CD14-positive monocyte (primary cell): Measurements from ENCODE around the gene GPBP1L1. TPM values are rescaled to one million over a fixed set of nuclear protein-coding genes. Genes with fewer than 3 reads are reported as not detected.

Source experiments
- DNase-seq, 3 donors: peaks; one replicate each; pipeline ENCODE4 v3.0.0-alpha.2; 2011 to 2022
- H2AFZ ChIP-seq: 2 replicates; pipeline ENCODE4 v1.6.0; 2012; ENCODE audit warnings: mild to moderate bottlenecking, low read depth, low read length, inconsistent platforms; ENCODE audit not compliant: insufficient read depth, poor library complexity, severe bottlenecking
- H3K27ac ChIP-seq, 2 donors: 1 replicate in 1 of 2; 2 replicates in 1 of 2; pipeline ENCODE4 v1.5.1; 2012 to 2013; ENCODE audit warnings: low read length in 2 of 2, control low read depth in 1 of 2, inconsistent platforms in 1 of 2, low read depth in 1 of 2, mild to moderate bottlenecking in 1 of 2
- H3K27me3 ChIP-seq, 2 donors: one replicate each; pipeline versions ENCODE4 v1.6.0 to v1.6.1; 2011 to 2013; ENCODE audit warnings: low read length in 2 of 2; ENCODE audit not compliant: control insufficient read depth in 2 of 2, insufficient read depth in 2 of 2
- H3K36me3 ChIP-seq, 2 donors: replicated peaks in 1 of 2; 1 replicate in 1 of 2; 2 replicates in 1 of 2; pipeline versions ENCODE4 v1.5.1 to v1.6.1; 2012 to 2013; ENCODE audit warnings: low read length in 2 of 2, control low read depth in 1 of 2, inconsistent platforms in 1 of 2, mild to moderate bottlenecking in 1 of 2; ENCODE audit not compliant: insufficient read depth in 2 of 2, control insufficient read depth in 1 of 2
- H3K4me1 ChIP-seq, 2 donors: 1 replicate in 1 of 2; 2 replicates in 1 of 2; pipeline versions ENCODE4 v1.5.1 to v1.6.1; 2012 to 2013; ENCODE audit warnings: low read length in 2 of 2, control low read depth in 1 of 2, inconsistent platforms in 1 of 2, mild to moderate bottlenecking in 1 of 2, moderate library complexity in 1 of 2; ENCODE audit not compliant: insufficient read depth in 2 of 2, control insufficient read depth in 1 of 2
- H3K4me2 ChIP-seq: replicated peaks from 2 replicates; pipeline ENCODE3; 2012; ENCODE audit warnings: low read length, moderate library complexity, mild to moderate bottlenecking; ENCODE audit not compliant: poor library complexity, severe bottlenecking; ENCODE audit errors: extremely low read depth
- H3K4me3 ChIP-seq, 3 experiments: fragments of 200-600 bp in 1 of 3; sonication (generic) in 1 of 3; replicated peaks in 1 of 3; 1 replicate in 2 of 3; 2 replicates in 1 of 3; pipeline ENCODE4 v1.5.1; 2011 to 2013; ENCODE audit warnings: low read length in 3 of 3, mild to moderate bottlenecking in 3 of 3, control low read depth in 2 of 3, low read depth in 2 of 3, inconsistent platforms in 1 of 3, moderate library complexity in 1 of 3
- H3K79me2 ChIP-seq: 2 replicates; pipeline ENCODE4 v1.6.0; 2012; ENCODE audit warnings: mild to moderate bottlenecking, control low read depth, inconsistent platforms, low read length, moderate library complexity; ENCODE audit not compliant: insufficient read depth
- H3K9ac ChIP-seq: 2 replicates; pipeline ENCODE4 v1.6.0; 2017; ENCODE audit warnings: low read length, mild to moderate bottlenecking; ENCODE audit not compliant: insufficient read depth, poor library complexity, severe bottlenecking
- H3K9me3 ChIP-seq, 2 donors: replicated peaks in 1 of 2; 1 replicate in 1 of 2; 2 replicates in 1 of 2; pipeline versions ENCODE4 v1.5.1 to v1.6.1; 2012 to 2013; ENCODE audit warnings: low read length in 2 of 2, control low read depth in 1 of 2; ENCODE audit not compliant: control insufficient read depth in 1 of 2, insufficient read depth in 1 of 2
- H4K20me1 ChIP-seq: 2 replicates; pipeline ENCODE4 v1.6.0; 2012; ENCODE audit warnings: mild to moderate bottlenecking, low read length, control low read depth, moderate library complexity; ENCODE audit not compliant: insufficient read depth
- H3K27ac Mint-ChIP-seq, 7 donors: one replicate each; pipeline ENCODE4 v1.8.0; 2020; ENCODE audit warnings: mild to moderate bottlenecking in 7 of 7, mixed read lengths in 7 of 7, moderate library complexity in 6 of 7, inconsistent platforms in 2 of 7
- H3K27me3 Mint-ChIP-seq, 3 donors: one replicate each; pipeline ENCODE4 v1.8.0; 2021 to 2022; ENCODE audit warnings: low read depth in 3 of 3, mild to moderate bottlenecking in 3 of 3, mixed read lengths in 3 of 3, moderate library complexity in 3 of 3, inconsistent platforms in 1 of 3
- H3K36me3 Mint-ChIP-seq, 2 donors: one replicate each; pipeline ENCODE4 v1.8.0; 2020; ENCODE audit warnings: mixed read lengths in 2 of 2, inconsistent platforms in 1 of 2, mild to moderate bottlenecking in 1 of 2
- H3K4me1 Mint-ChIP-seq: one replicate; pipeline ENCODE4 v1.8.0; 2020; ENCODE audit warnings: mild to moderate bottlenecking, mixed read lengths
- H3K4me3 Mint-ChIP-seq, 2 donors: one replicate each; pipeline ENCODE4 v1.8.0; 2020; ENCODE audit warnings: mild to moderate bottlenecking in 2 of 2, mixed read lengths in 2 of 2, moderate library complexity in 1 of 2
- H3K9me3 Mint-ChIP-seq, 7 donors: one replicate each; pipeline ENCODE4 v1.8.0; 2020 to 2022; ENCODE audit warnings: mixed read lengths in 7 of 7, mild to moderate bottlenecking in 6 of 7, moderate library complexity in 6 of 7, inconsistent platforms in 2 of 7
- WGBS: methylation state at CpG from one replicate; pipeline ENCODE4 v1.1.5; 2013; ENCODE audit warnings: missing lambda C conversion rate; ENCODE audit not compliant: insufficient coverage; 5-methylcytosine and 5-hydroxymethylcytosine counted together
- intact Hi-C, 2 donors: fragments of 100-400 bp; cut with micrococcal nuclease; formaldehyde crosslinking; loops; one replicate each; pipeline versions ENCODE4 v1.15.0 to v1.15.1; 2023
- polyA plus RNA-seq, 3 donors: library from polyadenylated mRNA; depleted of rRNA in 1 of 3; unstranded in 2 of 3; stranded (reverse) in 1 of 3; fragments of 300-500 nt in 2 of 3; fragments of >200 nt in 1 of 3; fragmentation: Illumina TruSeq in 2 of 3; gene quantifications; 1 replicate in 2 of 3; 2 replicates in 1 of 3; pipeline ENCODE4 v1.2.3, GENCODE V29; 2012 to 2021
- small RNA-seq: library from RNA; depleted of rRNA; stranded (forward); fragments of <200 nt; gene quantifications from one replicate; pipeline ENCODE3, GENCODE V24; 2012; ENCODE audit warnings: low read depth; ENCODE audit not compliant: insufficient read length
- TF ChIP-seq, protein P1 (sequence below): fragments of 200-600 bp; IDR thresholded peaks from one replicate; pipeline ENCODE4 v1.8.0; 2022; ENCODE audit warnings: antibody characterized with exemption, mild to moderate bottlenecking

The GPBP1L1 gene
- polyA plus RNA-seq, 3 donors: 71.6 to 93.3 (median 79.5) TPM

DNA sequence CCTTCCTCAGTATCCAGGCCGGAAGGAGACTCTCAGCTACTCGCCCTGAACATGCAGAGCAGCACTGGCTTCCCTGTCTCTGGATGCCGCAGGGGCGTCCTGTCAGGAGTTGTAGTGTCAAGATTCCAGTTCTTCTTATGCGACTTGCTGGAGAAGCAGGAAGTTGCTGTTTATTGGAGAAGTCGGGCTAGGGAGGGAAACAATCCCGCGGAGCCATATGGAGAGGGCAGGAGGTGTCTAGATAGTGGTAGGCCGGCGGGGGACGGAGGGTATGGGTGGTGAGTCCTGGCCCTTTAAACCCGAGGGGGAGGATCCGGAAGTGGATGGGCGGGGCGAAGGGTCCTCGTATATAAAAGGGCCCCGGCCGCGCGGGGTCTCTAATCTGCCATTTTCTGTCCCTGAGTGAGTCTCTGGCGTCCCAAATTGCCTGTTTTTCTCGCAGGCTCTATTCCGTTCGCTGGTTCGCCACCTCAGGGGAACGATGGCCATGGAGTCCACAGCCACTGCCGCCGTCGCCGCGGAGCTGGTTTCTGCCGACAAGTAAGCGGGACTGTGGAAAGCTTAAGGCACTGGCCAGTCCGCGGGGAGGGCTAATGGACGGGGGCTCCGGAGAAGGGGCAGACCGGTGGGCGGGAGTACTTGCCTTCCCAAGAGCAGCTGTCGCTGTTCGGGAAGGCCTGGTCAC lies 102.5 kb downstream of the GPBP1L1 start, which contains the start of gene NASP:
Gene NASP (plus strand): TSS at position 376 of the 685 bp plus-strand sequence. CDS start 106 bp downstream, at position 482.
- intact Hi-C loops: loop anchor here (5.0 to 10.0 kb wide), 3 partner anchors 101 to 569 kb away; partner anchors contain the start of genes GPBP1L1 (in 2 of the 2), TMEM69 (in 2 of the 2), HECTD3 (in 1 of the 2) and UROD (in 1 of the 2)
- no peaks in the 10 kb centered on the region for H3K27me3 ChIP-seq
- Mint-ChIP-seq H3K27me3 (peaks cover 0 to 2% (median 0%) of the 10 kb centered on the region in 3 donors), H3K27ac (peak within 1 kb of the TSS; percentile 94 to 98 (median 97)), H3K4me1 (peaks cover 39% of the 10 kb centered on the region), H3K4me3 (peak within 1 kb of the TSS; percentile 98 to 99), H3K9me3 (peaks cover 0 to 7% (median 0%) of the 10 kb centered on the region in 7 donors), H3K36me3 (peaks cover 0 to 3% of the 10 kb centered on the region in 2 donors)
- H3K4me3 ChIP-seq: peak within 1 kb of the TSS; percentile 74 to 99 (median 97)
- H4K20me1 ChIP-seq: peaks cover 29% of the 10 kb centered on the region
- peak; percentile 72 to 77 (median 75) for DNase-seq
- H3K4me1 ChIP-seq: peaks cover 40 to 42% of the 10 kb centered on the region in 2 donors
- peak within 1 kb of the TSS; percentile 83 to 84 for H3K27ac ChIP-seq
- 0% methylated on average over 40 of the region's 41 CpGs for WGBS
- H3K9me3 ChIP-seq: no peaks in the 10 kb centered on the region
- H3K4me2 ChIP-seq: peak within 1 kb of the TSS; percentile 94
- peak within 1 kb of the TSS; percentile 83 for H3K9ac ChIP-seq
- no peaks in the 10 kb centered on the region for H3K36me3 ChIP-seq
- peak within 1 kb of the TSS; percentile 97 for H2AFZ ChIP-seq
- peaks cover 50% of the 10 kb centered on the region for H3K79me2 ChIP-seq
- TF ChIP-seq, protein P1, sequence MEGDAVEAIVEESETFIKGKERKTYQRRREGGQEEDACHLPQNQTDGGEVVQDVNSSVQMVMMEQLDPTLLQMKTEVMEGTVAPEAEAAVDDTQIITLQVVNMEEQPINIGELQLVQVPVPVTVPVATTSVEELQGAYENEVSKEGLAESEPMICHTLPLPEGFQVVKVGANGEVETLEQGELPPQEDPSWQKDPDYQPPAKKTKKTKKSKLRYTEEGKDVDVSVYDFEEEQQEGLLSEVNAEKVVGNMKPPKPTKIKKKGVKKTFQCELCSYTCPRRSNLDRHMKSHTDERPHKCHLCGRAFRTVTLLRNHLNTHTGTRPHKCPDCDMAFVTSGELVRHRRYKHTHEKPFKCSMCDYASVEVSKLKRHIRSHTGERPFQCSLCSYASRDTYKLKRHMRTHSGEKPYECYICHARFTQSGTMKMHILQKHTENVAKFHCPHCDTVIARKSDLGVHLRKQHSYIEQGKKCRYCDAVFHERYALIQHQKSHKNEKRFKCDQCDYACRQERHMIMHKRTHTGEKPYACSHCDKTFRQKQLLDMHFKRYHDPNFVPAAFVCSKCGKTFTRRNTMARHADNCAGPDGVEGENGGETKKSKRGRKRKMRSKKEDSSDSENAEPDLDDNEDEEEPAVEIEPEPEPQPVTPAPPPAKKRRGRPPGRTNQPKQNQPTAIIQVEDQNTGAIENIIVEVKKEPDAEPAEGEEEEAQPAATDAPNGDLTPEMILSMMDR: no peak

DNA sequence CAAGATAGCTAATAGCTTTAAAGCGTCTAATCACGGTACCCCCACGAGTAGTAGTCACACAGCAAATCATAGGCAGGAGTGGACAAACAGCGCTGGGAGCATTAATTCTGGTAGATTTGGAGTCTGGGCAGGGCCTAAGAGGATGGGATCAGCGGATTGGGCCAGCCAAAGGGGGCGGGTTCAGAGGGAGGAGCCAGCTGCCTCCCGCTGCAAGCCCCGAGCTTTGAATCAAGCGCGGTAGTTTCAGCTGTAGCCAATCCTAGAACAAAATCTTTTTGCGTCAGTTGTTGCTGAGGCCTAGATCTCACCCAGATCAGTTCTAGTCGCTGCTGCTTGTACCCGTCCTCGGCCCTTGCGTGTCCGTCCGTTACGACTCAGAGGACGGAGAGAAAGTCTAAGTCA lies 103.1 kb downstream of the GPBP1L1 start:
- H3K9me3 Mint-ChIP-seq: peaks cover 0 to 7% (median 0%) of the 10 kb centered on the region in 7 donors
- H3K4me3 Mint-ChIP-seq: peak overlapping the region; percentile 98 to 99
- intact Hi-C loops: loop anchor here (5.0 to 10.0 kb wide), 3 partner anchors 102 to 568 kb away; partner anchors contain the start of genes GPBP1L1 (in 2 of the 2), TMEM69 (in 2 of the 2), HECTD3 (in 1 of the 2) and UROD (in 1 of the 2)
- peaks cover 39% of the 10 kb centered on the region for H3K4me1 Mint-ChIP-seq
- no peaks in the 10 kb centered on the region for H3K9me3 ChIP-seq
- peak overlapping the region; percentile 97 for H2AFZ ChIP-seq
- peak overlapping the region; percentile 94 for H3K4me2 ChIP-seq
- peaks cover 40 to 42% of the 10 kb centered on the region in 2 donors for H3K4me1 ChIP-seq
- peak overlapping the region; percentile 83 for H3K9ac ChIP-seq
- peaks cover 29% of the 10 kb centered on the region for H4K20me1 ChIP-seq
- no peaks in the 10 kb centered on the region for H3K27me3 ChIP-seq
- 0% methylated on average over 17 of the region's 19 CpGs for WGBS
- H3K27me3 Mint-ChIP-seq: peaks cover 0 to 2% (median 0%) of the 10 kb centered on the region in 3 donors
- peaks cover 44% of the 10 kb centered on the region for H3K79me2 ChIP-seq
- TF ChIP-seq, protein P1: no peak
- H3K27ac Mint-ChIP-seq: peak overlapping the region; percentile 94 to 98 (median 97)
- DNase-seq: peak; percentile 97 to 99 (median 97)
- H3K36me3 Mint-ChIP-seq: no peaks in the 10 kb centered on the region
- no peaks in the 10 kb centered on the region for H3K36me3 ChIP-seq
- peak overlapping the region; percentile 83 to 84 for H3K27ac ChIP-seq
- peak overlapping the region; percentile 74 to 99 (median 97) for H3K4me3 ChIP-seq

Small RNA genes within 50 kb of the gene (small RNA-seq; reads per million reads assigned to genes)
- not detected for gene AL355480.1
- not detected for gene AL355480.2
- gene AL355480.3: not detected
- gene AL355480.4: not detected

Other genes starting within 250 kb of the GPBP1L1 start
- 10 to 100 TPM in 1 of 3 donors, 1 to 10 TPM in 2; 3.9 to 13.1 (median 4.1) TPM for gene TESK2, start 195.4 kb downstream of the GPBP1L1 start, polyA plus RNA-seq
- 1 to 10 TPM in 1 of 3 donors, under 1 TPM in 2; 0.23 to 3.3 (median 0.97) TPM for gene CCDC163, start 186.5 kb downstream of the GPBP1L1 start, polyA plus RNA-seq
- under 1 TPM in 2 of 3 donors, not detected in 1; 0.37 to 0.72 TPM for gene MMACHC, start 186.2 kb downstream of the GPBP1L1 start, polyA plus RNA-seq
- gene PRDX1, start 164.6 kb downstream of the GPBP1L1 start, polyA plus RNA-seq: 100 to 1,000 TPM; 116 to 362 (median 294) TPM
- gene AKR1A1, start 135.7 kb downstream of the GPBP1L1 start, polyA plus RNA-seq: 100 to 1,000 TPM; 219 to 245 (median 219) TPM
- gene NASP, start 102.5 kb downstream of the GPBP1L1 start, polyA plus RNA-seq: 10 to 100 TPM; 24.4 to 44.6 (median 27.5) TPM
- gene CCDC17, start 62.5 kb downstream of the GPBP1L1 start, polyA plus RNA-seq: 1 to 10 TPM in 1 of 3 donors, not detected in 2; 4.4 TPM
- gene TMEM69, start 1.6 kb upstream of the GPBP1L1 start, polyA plus RNA-seq: 10 to 100 TPM; 27.6 to 43.4 (median 36.2) TPM
- gene IPP, start 64.1 kb upstream of the GPBP1L1 start, polyA plus RNA-seq: 1 to 10 TPM in 2 of 3 donors, under 1 TPM in 1; 0.35 to 1.4 (median 1.4) TPM
- 1 to 10 TPM; 1.0 to 7.2 (median 2.5) TPM for gene MAST2, start 117.1 kb upstream of the GPBP1L1 start, polyA plus RNA-seq